GM18511 (cell line): ENCODE data around the gene E2F3.

ENCODE experiments used
- ATAC-seq: cut with Tn5 transposase; IDR thresholded peaks from one replicate; pipeline ENCODE4 v1.9.1; 2021; ENCODE audit warnings: mild to moderate bottlenecking, moderate library complexity; ENCODE audit not compliant: unreplicated experiment

Gene E2F3

DNA sequence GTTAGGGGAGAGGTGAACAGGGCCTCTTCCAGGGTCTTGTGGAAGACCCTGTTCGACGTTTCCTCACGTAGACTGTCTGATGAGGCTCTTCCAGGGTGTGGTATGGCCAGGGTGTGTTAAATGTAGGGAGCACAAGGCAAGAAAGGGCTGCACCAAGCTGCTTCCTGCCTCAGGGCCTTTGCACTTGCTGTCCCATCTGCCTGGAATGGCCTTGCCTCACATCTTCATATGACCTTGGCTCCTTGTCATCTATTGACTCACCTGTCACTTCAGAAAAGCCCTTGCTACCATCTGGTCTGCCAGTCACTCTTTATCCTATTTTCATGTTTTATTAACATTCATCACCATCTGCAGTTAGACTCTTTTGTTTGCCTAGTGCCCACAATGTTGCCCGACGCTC lies 31.0 kb downstream of the E2F3 start:
- no peak for ATAC-seq

DNA sequence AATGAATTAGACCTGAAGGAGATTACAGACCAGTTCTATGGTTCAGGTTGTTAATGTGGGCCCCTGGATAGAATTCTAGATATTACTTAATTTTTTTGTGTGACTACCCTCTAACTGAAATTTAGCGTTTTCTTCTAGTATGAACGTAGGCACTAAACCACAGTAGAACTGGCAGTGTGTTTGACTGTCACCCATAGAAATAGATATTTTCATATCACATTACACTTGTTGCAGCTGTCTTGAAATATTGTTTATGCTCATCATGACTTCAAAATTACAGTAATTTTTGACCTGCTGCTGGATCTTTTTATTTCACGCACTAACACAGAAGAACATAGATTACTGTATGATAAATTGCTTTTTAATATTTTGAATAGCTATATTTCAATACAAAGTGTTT lies 31.6 kb downstream of the E2F3 start:
- no peak for ATAC-seq

DNA sequence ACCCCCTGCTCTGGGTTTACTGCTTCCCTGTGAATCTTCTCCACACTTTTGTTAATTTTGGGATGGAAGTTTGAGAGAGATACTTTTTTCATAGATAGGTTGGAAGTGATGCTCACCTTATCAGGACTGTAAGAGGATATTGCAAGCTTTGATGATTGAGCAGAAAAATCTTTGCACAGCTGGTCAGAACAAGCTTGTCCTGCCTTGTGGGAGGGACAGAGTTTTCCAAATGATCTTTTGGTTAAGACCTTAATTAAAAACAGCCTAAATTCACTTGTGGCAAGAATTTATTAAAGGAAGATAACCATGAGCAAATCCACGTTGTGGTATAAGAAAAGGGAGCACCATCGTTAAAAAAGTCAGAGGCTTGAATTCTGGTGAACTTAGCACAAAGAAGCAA lies 32.2 kb downstream of the E2F3 start:
- no peak for ATAC-seq

DNA sequence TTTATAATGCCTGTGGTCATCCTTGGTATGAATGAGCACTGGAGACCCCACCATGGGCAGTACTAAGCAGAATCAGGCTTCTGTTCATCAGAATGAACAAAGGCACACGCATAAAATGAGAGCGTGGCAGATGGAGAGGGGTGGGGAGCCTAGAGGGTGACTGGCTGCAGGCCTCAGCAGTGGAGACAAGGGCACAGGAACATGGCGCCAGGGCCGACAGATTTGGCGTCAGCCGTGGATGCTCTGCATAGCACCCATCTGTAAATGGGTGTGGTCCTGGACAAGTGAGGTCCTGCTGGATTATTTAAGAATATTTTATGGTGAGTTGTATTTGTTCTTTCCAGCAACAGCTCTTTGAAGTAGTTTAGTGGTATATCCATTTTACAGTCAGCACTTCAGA lies 33.1 kb downstream of the E2F3 start:
- no peak for ATAC-seq

DNA sequence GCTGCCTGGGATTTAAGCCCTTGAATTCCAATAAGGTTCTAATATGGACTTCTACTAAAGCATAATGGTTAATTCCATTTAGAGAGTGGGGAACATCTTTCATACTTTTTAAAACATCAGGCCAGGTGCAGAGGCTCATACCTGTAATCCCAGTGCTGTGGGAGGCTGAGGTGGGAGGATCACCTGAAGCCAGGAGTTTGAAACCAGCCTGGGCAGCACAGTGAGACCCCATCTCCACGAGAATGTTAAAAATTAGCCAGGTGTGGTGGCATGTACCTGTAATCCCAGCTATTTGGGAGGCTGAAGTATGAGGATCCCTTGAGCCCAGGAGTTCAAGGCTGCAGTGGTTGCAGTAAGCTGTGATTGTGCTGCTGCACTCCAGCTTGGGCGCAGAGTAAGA lies 35.0 kb downstream of the E2F3 start:
- no peak for ATAC-seq

DNA sequence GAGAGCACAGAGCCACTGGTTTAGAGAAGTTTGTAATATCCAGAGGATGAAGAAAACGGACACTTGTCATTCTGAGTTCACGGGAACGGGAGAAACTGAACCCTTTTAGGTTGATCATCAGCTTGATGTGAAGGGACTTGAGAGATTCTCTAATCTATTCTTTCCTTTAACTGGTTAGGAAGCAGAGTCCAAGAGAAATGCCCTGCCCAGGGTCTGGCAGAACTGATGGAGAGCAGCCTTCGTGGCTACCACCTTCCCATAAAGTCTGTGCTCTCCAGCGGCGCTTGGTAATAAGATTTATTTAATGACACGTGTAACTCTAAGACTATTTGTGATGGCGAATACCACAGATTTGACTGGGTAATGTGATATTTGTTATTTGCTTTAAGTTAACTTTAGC lies 36.0 kb downstream of the E2F3 start:
- ATAC-seq: no peak

DNA sequence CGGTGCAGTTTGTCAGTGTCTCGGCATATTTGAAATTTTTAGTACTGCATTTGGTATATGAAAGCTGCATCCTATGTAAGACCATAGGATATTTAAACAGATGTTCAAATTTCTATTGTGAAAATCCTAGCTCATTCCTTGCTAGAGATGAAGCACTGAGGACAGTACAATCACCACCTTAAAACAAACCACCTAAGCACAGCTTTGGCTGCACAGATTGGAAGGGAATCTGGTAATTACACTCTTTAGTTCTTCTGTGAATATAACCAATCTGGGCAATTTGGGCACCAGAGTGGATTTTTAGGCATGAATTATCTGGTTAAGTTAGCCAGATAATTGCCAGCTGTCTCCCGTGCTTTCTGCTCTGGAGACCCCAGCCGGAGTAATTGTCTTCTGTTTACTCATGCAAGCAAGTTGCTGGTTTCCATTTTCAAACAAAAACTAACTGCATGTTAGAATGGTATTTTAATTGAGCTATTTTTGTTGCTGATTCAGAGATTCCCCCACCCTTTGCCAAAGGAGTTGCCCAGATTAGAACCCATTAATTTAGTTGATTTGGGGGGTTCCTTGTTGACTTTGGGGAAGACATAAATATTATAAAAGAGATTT lies 36.9 kb downstream of the E2F3 start:
- ATAC-seq: no peak

DNA sequence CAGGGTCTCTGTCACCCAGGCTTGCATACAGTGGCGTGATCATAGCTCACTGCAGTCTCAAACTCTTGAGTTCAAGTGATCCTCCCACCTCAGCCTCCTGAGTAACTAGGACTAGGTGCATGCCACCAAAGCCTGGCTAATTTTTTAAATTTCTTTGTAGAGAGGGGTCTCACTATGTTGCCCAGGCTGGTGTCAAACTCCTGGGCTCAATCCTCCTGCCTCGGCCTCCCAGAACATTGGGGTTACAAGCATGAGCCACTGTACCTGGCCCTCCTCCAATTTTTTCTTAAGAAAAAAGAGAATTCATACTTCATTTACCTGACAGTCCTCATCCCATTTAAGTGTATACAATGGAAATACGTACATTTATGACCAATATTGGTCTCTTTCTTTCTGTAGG lies 37.9 kb downstream of the E2F3 start:
- no peak for ATAC-seq

DNA sequence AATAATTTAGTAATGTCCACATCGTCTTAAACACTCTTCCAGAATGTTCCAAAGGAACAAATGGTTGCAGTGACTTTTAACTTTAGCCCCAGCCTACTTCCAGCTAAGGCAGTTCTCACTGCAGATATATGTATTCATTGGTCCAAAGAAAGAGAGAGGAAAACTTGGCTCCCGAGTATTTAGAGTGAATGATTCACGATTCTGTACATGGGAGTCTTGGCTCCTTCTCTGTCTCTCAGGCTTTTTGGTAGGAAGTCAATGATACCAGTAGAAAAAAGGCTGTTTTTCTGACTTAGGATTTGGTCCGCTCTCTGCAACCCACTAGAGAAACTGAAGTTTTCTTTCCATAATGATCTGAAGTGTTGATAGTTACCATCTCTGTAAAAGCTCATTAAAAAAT lies 38.6 kb downstream of the E2F3 start:
- no peak for ATAC-seq

DNA sequence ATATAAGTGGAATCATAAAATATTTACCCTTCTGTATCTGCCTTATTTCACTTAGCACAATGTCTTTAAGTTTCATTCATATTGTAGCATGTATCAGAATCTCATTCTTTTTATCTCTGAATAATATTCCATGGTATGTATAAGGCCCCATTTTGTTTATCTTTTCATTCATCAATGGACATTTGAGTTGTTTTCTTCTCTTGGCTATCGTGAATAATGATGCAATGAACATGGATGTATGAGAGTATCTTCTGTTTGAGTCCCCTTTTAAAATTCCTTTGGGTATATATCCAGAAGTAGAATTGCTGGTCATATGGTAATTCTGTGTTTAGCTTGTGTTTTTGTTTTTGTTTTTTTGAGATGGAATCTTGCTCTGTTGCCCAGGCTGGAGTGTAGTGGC lies 39.6 kb downstream of the E2F3 start:
- no peak for ATAC-seq

DNA sequence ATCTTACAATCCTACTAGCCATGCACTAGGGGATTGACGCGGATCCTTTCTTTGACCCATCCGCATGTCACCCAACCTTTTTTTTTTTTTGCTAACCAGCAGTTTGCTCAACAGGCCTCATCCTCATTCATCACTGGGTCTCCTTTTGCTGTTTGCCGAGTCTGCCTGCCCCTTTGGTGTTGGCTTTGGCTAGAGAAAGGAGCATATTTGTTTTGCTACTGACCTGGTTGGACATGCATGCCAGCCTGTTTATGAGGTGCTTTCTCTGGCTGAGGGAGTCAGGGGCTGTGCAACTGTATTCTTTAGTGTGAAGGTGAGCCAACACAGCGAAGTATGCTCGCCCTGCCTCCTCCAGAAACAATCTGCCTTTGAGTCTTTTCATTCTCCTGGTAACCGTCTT lies 40.2 kb downstream of the E2F3 start:
- ATAC-seq: no peak

DNA sequence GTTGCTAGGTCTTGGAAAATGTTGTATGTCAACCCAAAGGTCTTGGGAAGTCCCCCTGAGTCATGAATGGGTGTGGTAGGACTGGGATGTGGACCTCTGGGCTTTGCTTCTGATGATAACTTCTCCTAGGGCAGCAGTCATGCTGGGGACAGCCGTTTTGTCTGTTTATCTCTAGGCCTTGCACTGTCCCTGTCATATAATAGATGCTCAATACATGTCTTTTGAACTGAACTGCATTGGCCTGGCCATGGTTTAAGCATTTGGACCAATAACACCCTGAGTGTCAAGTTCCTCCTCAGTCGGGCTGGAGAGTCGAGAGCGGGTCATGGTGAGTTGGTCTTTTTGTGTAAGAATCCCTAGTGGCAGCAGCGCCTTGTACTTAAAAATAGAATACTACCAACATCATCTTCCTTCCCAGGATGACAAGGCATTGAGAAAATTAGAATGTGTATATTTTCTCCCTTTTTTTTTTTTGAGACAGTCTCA lies 43.1 kb downstream of the E2F3 start:
- ATAC-seq: no peak

DNA sequence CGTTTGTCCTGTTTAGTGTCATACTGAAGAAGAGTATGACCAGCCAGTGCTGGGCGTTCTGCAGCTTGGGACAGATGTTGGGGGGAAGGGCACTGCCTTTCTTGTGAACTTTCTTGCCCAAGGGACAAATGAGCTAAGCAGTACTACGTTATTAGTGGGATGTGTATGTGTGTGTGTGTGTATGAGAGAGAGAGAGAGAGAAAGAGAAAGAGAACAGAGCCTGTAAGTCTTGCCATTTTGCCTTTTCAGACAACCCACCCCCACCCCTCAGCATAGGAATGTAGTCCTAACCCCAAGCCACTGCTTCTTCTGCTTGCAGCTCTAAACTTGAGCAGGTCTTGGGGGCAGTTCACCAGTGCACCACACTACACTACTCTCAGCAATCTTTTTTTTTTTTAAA lies 45.5 kb downstream of the E2F3 start:
- ATAC-seq: no peak

DNA sequence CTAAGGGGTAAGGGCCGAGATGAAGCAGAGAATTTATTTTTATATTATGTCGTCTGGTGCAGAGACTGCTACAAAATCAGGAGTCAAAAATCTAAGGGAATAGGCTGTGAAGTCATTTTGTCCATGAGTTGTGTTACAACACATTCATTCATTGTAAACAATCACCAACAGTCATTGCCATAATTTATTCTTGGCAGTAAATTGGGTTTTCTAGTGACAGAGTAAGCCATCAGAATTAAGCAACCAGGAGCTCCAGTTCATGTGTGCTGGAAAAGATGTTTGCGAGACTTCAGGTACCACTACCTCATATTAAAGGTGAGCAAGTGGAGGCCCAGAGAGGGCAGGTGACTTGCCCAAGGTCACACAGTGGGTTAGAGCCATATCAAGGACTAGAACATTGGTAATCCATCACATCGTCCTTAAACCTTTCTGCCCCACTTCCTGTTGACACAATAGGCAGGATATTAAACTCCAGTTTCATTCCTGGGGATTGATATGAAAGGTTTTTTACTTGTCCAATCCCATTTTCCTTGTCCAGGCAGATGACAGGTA lies 46.0 kb downstream of the E2F3 start:
- no peak for ATAC-seq

DNA sequence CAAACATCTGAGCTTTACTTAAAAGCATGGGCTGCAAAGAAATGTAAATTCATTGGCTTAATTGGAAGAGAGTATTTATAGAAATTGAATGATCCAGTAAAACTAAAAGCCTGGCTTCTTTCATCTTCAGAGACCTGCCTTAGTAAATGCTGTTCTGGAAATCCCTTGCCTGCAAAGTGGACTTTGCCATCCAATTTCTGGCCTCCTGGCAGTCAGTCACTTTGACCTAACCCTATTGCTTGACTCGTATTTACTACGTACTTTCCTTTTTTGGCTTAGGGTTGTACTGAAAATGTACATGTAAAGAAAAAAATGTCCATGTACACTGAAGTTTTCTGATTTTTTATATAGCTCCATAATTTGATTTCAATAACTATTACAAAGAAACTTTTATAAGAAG lies 47.1 kb downstream of the E2F3 start:
- ATAC-seq: no peak

DNA sequence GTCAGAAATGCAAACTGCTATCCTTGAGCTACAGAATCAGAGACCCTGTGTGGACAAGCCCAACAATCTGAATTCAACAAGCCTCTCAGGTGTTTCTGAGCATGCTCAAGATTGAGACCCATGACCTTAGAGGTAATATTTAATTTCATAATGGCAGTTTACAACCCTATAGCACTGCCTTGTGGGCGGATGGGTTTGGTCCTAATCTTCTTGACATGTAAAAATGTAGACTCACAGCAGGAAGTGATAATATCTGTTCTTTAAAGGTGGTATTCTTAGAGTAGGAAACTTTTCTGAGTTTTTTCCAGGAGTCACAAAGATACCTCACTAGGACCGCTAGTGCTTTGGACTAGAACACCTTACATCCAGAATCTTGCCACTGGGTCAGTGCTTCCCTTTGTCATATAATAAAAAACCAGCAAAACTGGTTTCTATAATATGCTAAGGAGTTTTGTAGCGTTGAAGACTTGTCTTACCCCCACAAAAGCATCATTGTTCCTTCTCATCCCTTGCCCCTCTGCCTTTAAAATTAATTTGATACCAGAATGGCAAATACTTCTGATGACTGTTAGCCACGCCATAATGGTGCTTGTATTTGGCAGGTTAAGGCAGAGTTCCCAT lies 52.6 kb downstream of the E2F3 start:
- no peak for ATAC-seq

DNA sequence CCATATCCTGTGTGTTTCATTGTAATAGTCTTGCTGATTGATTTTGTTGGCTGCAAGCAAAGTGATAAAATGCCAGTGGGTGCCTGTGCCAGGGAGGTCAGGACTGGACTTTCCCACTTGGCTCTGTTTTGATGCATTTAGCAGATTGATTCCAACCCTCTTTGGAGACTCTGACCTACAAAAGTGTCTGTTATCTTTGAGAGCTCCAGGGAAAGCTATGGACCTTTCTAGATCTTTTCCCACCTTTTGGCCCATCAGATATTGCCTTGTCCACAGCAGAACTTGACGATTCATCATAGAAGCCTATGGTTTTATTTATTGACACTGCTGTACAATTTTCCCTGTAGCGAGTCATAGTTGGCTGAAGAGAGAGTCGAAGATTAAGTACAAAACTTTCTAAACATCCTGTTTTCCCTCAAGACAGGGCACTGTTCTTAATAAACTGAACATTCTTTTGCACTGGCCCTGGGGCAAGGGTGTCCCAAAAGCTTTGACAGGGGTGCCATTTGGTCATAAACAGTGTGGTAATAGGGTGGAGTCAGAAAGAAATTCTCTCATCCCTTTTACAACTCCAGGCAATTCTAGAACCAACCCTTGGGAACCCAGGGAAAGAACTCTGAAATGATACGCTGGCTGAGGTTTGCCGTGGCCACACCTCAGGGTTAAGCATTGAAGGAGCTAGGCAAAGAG lies 53.7 kb downstream of the E2F3 start:
- no peak for ATAC-seq

DNA sequence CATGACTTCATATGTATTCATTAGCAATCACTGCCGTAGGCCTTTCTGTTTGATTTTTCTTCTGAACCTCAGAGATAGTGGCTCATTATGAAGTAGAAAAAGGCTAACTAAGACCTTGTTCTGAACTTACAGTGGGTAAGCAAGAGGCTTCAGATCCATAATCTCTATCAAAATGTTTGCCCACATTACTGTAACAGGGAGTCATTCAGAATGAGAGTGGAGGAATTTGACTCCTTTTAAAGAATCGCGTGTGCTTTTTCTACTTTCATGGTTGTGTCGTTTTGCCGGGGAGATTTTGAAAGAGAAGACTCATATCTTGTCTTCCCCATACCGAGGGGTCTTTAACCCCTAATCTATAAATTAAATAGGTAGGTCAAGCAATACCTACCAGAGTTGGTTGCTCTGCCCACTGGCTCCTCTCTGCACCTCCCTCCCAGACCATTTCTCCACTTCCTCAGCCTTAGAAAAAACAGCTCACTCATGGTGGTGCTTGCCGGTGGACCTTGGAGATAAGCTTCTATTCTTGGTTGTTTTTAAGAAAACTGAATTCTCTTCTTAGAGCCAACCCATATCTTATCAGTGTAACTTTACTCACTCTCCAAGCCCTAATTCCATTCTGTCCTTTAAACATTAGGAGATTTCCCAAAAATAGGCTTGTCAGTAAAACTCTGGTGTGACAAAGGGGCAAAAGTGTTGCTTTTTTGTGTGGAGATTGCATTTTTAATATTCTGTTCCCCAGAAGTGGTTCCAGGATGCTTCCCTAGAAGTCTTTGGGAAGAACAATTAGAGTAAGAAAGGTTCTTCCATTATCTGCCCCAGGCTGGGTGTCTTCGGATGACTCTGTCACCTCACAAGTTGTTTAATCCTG lies 56.6 kb downstream of the E2F3 start:
- no peak for ATAC-seq

DNA sequence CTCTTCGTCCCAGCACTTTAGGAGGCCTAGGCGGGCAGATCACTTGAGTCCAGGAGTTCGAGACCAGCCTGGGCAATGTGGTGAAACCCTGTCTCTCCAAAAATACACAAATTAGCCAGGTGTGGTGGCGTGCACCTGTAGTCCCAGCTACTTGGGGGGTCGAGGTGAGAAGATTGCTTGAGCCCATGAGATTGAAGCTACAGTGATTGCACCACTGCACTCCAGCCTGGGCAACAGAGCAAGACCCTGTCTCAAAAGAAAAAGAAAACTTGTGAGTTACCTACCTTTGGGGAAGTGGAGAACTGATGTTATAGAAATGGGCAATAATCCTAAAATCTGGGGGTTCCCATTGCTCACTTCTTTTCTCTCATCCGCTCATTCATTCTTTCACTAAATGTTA lies 58.0 kb downstream of the E2F3 start:
- no peak for ATAC-seq

DNA sequence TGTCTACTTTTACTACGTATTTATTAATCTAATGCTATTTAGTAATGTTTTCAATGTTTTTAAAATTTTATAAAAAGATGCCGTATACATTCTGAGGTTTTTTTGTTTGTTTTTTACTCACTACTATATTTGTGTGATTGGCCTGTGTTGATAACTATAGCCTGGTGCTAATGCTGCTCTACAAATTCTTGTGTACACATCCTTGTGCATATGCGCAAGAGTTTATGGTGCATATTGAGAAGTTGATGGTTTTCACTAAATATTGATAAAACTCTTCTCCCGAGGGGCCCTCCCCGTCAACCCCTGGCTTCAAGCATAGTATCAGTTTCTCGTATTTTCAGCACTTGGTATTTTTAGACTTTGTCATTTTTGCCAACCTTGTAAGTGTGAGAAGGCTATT lies 59.9 kb downstream of the E2F3 start:
- ATAC-seq: no peak

DNA sequence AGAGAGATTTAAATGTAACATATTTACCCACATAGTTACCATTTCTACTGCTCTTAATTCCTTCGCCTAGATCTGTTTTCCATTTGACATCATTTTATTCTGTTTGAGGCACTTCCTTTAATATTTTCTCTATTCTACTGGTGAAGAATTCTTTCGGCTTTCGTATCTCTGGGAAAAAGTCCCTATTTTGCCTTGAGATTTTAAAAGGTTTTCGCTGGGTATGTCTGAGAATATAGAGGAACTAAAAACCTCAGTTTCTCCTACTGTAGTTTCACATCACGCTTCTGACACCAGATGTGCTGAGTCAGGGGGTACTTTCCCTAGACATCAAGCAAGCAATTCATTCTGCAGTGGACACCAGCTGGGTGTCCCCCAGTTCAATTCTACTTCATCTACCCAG lies 61.7 kb downstream of the E2F3 start:
- peak; percentile 63 for ATAC-seq
